H9 (cell line): Measurements from ENCODE around the gene GCHFR. TPM values are rescaled to one million over a fixed set of nuclear protein-coding genes. Genes with fewer than 3 reads are reported as not detected.

Experiments
- DNase-seq: peaks from one replicate; pipeline ENCODE4 v3.0.0-alpha.2; 2017
- H2AFZ ChIP-seq: one replicate; pipeline ENCODE4 v1.6.1; 2013; ENCODE audit warnings: mild to moderate bottlenecking, low read length, control low read depth, moderate library complexity
- H2AK5ac ChIP-seq: 2 replicates; pipeline ENCODE4 v1.6.1; 2013; ENCODE audit warnings: low read length, control low read depth, mixed read lengths; ENCODE audit not compliant: insufficient read length
- H2BK120ac ChIP-seq: one replicate; pipeline ENCODE4 v1.6.1; 2013; ENCODE audit warnings: low read depth, mild to moderate bottlenecking, low read length, control low read depth, inconsistent platforms; ENCODE audit not compliant: poor library complexity, severe bottlenecking
- H2BK12ac ChIP-seq: 2 replicates; pipeline ENCODE4 v1.6.1; 2013; ENCODE audit warnings: low read length, control low read depth, mixed read lengths, low read depth; ENCODE audit not compliant: insufficient read length
- H2BK15ac ChIP-seq: 2 replicates; pipeline ENCODE4 v1.6.1; 2013; ENCODE audit warnings: low read depth, low read length, control low read depth
- H2BK20ac ChIP-seq: one replicate; pipeline ENCODE4 v1.6.1; 2013; ENCODE audit warnings: low read depth, mild to moderate bottlenecking, low read length, control low read depth, inconsistent platforms; ENCODE audit not compliant: poor library complexity, severe bottlenecking
- H2BK5ac ChIP-seq: 2 replicates; pipeline ENCODE4 v1.6.1; 2013; ENCODE audit warnings: low read length, control low read depth, mixed read lengths; ENCODE audit not compliant: insufficient read length
- H3K14ac ChIP-seq: 2 replicates; pipeline ENCODE4 v1.6.1; 2013; ENCODE audit warnings: low read length, control low read depth; ENCODE audit not compliant: insufficient read depth
- H3K18ac ChIP-seq: 2 replicates; pipeline ENCODE4 v1.6.1; 2013; ENCODE audit warnings: low read depth, mild to moderate bottlenecking, mixed read lengths, low read length, control low read depth; ENCODE audit not compliant: insufficient read length
- H3K23ac ChIP-seq: 2 replicates; pipeline ENCODE4 v1.6.1; 2013; ENCODE audit warnings: low read length, control low read depth, mixed read lengths, low read depth; ENCODE audit not compliant: insufficient read length
- H3K23me2 ChIP-seq: 2 replicates; pipeline ENCODE4 v1.6.1; 2013; ENCODE audit warnings: low read depth, mild to moderate bottlenecking, mixed read lengths, low read length, control low read depth; ENCODE audit not compliant: insufficient read length, poor library complexity, severe bottlenecking
- H3K27ac ChIP-seq: 2 replicates; pipeline ENCODE4 v1.5.1; 2013; ENCODE audit warnings: low read length, control low read depth, mixed read lengths, low read depth; ENCODE audit not compliant: insufficient read length
- H3K27me3 ChIP-seq: 2 replicates; pipeline ENCODE4 v1.6.1; 2013; ENCODE audit warnings: low read length, control low read depth, inconsistent platforms; ENCODE audit not compliant: insufficient read depth
- H3K4ac ChIP-seq: 2 replicates; pipeline ENCODE4 v1.6.1; 2013; ENCODE audit warnings: low read depth, mild to moderate bottlenecking, control low read depth, inconsistent platforms, low read length, moderate library complexity
- H3K4me1 ChIP-seq: 2 replicates; pipeline ENCODE4 v1.6.1; 2013; ENCODE audit warnings: low read length, control low read depth, inconsistent platforms; ENCODE audit not compliant: insufficient read depth
- H3K4me2 ChIP-seq: 2 replicates; pipeline ENCODE4 v1.6.1; 2013; ENCODE audit warnings: low read length, control low read depth, mixed read lengths; ENCODE audit not compliant: insufficient read length, insufficient read depth
- H3K56ac ChIP-seq: 2 replicates; pipeline ENCODE4 v1.6.1; 2013; ENCODE audit warnings: low read depth, mild to moderate bottlenecking, mixed read lengths, low read length, control low read depth; ENCODE audit not compliant: insufficient read length
- H3K79me1 ChIP-seq: 2 replicates; pipeline ENCODE4 v1.6.1; 2013; ENCODE audit warnings: low read depth, mild to moderate bottlenecking, moderate library complexity, low read length, control low read depth, inconsistent platforms; ENCODE audit not compliant: insufficient read depth, poor library complexity, severe bottlenecking
- H3K79me2 ChIP-seq: 2 replicates; pipeline ENCODE4 v1.6.1; 2013; ENCODE audit warnings: low read length, control low read depth, inconsistent platforms; ENCODE audit not compliant: insufficient read depth
- H3K9ac ChIP-seq: 2 replicates; pipeline ENCODE4 v1.6.1; 2013; ENCODE audit warnings: low read length, control low read depth, mixed read lengths; ENCODE audit not compliant: insufficient read length; ENCODE audit errors: extremely low read depth
- H3K9me3 ChIP-seq: one replicate; pipeline ENCODE4 v1.6.1; 2013; ENCODE audit warnings: low read depth, low read length, inconsistent platforms; ENCODE audit not compliant: control insufficient read depth
- H3T11ph ChIP-seq: one replicate; pipeline ENCODE4 v1.6.1; 2013; ENCODE audit warnings: mild to moderate bottlenecking, low read length, control low read depth, inconsistent platforms
- H4K20me1 ChIP-seq: one replicate; pipeline ENCODE4 v1.6.1; 2013; ENCODE audit not compliant: control insufficient read depth, insufficient read length, insufficient read depth
- H4K5ac ChIP-seq: 2 replicates; pipeline ENCODE4 v1.6.1; 2013; ENCODE audit warnings: low read depth, mild to moderate bottlenecking, mixed read lengths, low read length, control low read depth; ENCODE audit not compliant: insufficient read length
- H4K8ac ChIP-seq: replicated peaks from 2 replicates; pipeline ENCODE4 v1.6.1; 2013; ENCODE audit warnings: low read length, control low read depth, mixed read lengths, low read depth; ENCODE audit not compliant: insufficient read length
- H4K91ac ChIP-seq: 2 replicates; pipeline ENCODE4 v1.6.1; 2013; ENCODE audit warnings: low read depth, mild to moderate bottlenecking, moderate library complexity, mixed read lengths, low read length, control low read depth; ENCODE audit not compliant: insufficient read length
- H3K27ac Mint-ChIP-seq, 3 experiments: 2 replicates in 2 of 3; 3 replicates in 1 of 3; pipeline ENCODE4 v1.8.0; 2020 to 2021; ENCODE audit warnings: mixed read lengths in 3 of 3, mild to moderate bottlenecking in 1 of 3, moderate library complexity in 1 of 3
- H3K27me3 Mint-ChIP-seq: 2 replicates; pipeline ENCODE4 v1.8.0; 2021; ENCODE audit warnings: low read depth, mild to moderate bottlenecking, moderate library complexity, mixed read lengths
- H3K36me3 Mint-ChIP-seq, 3 experiments: 2 replicates in 2 of 3; 3 replicates in 1 of 3; pipeline ENCODE4 v1.8.0; 2020 to 2021; ENCODE audit warnings: low read depth in 3 of 3, mixed read lengths in 3 of 3; ENCODE audit not compliant: insufficient read depth in 1 of 3
- H3K4me1 Mint-ChIP-seq, 2 experiments: 2 replicates each; pipeline ENCODE4 v1.8.0; 2020; ENCODE audit warnings: mixed read lengths in 2 of 2
- H3K4me3 Mint-ChIP-seq, 2 experiments: 2 replicates in 1 of 2; 3 replicates in 1 of 2; pipeline ENCODE4 v1.8.0; 2020 to 2021; ENCODE audit warnings: mild to moderate bottlenecking in 2 of 2, mixed read lengths in 2 of 2, moderate library complexity in 1 of 2
- H3K9me3 Mint-ChIP-seq, 2 experiments: 2 replicates in 1 of 2; 3 replicates in 1 of 2; pipeline ENCODE4 v1.8.0; 2020; ENCODE audit warnings: mild to moderate bottlenecking in 2 of 2, mixed read lengths in 2 of 2, moderate library complexity in 1 of 2
- CTCF ChIP-seq: fragments of 200-600 bp; sonication (generic); conservative IDR thresholded peaks from 3 replicates; pipeline ENCODE4 v1.8.0; 2021; ENCODE audit warnings: antibody characterized with exemption, mild to moderate bottlenecking
- WGBS: extraction: QIAGEN DNeasy Blood & Tissue Kit; methylation state at CpG from one replicate; pipeline ENCODE4 v1.1.7; 2013; ENCODE audit warnings: missing lambda C conversion rate, low lambda C conversion rate, mixed read lengths; ENCODE audit not compliant: insufficient read length; ENCODE audit errors: extremely low coverage; 5-methylcytosine and 5-hydroxymethylcytosine counted together
- total RNA-seq: library from RNA; stranded (reverse); gene quantifications from 2 replicates; pipeline ENCODE4 v1.2.1, GENCODE V29; 2021

The GCHFR gene
- total RNA-seq, 1 experiment from 2014 or later, result 37.0 TPM

- Histone ChIP-seq H2BK120ac (no peak overlapping the region), H3K27ac (no peak overlapping the region), H3K23me2 (no peaks in the 10 kb centered on the region), H4K91ac (no peak overlapping the region), H2BK20ac (no peak overlapping the region), H2BK15ac (no peak overlapping the region), H3K18ac (no peak overlapping the region), H3K79me1 (no peaks in the 10 kb centered on the region), H3K56ac (no peak overlapping the region), H3K9me3 (no peaks in the 10 kb centered on the region), H4K8ac (no peak overlapping the region), H4K20me1 (no peaks in the 10 kb centered on the region), H2BK12ac (no peak overlapping the region), H4K5ac (no peak overlapping the region), H3K9ac (no peak overlapping the region), H3K79me2 (no peaks in the 10 kb centered on the region), H2AFZ (no peak overlapping the region), H3K27me3 (no peaks in the 10 kb centered on the region), H3K4ac (no peak overlapping the region), H3K14ac (no peak overlapping the region), H3K4me2 (no peak overlapping the region), H3K4me1 (peaks cover 18% of the 10 kb centered on the region), H3K23ac (no peak overlapping the region), H2BK5ac (no peak overlapping the region), H3T11ph (no peak overlapping the region), H2AK5ac (no peak overlapping the region)
- H3K27me3 Mint-ChIP-seq, result no peaks in the 10 kb centered on the region; the same call in 1 of the 2 replicates
- TF ChIP-seq CTCF, result no peak
- H3K27ac Mint-ChIP-seq, result peak overlapping the region; percentile 85 to 93 (median 91)
- peaks cover 14 to 56% (median 51%) of the 10 kb centered on the region in 3 experiments; a peak in 6 of 7 replicates for H3K36me3 Mint-ChIP-seq
- peak overlapping the region in 1 of 2 experiments; percentile 42; a peak in 2 of 5 replicates for H3K4me3 Mint-ChIP-seq
- H3K4me1 Mint-ChIP-seq, result peaks cover 44 to 45% of the 10 kb centered on the region in 2 experiments
- no CpG with 5 or more reads among the region's 2 CpGs for WGBS
- H3K9me3 Mint-ChIP-seq, result no peaks in the 10 kb centered on the region
- DNase-seq, result no peak
These were observed 24.8 kb upstream of the GCHFR start for GRCh38 chr15:40739047-40739446.
